AG09309 (cell line): ENCODE data around the gene CHP1.

ENCODE experiments used
- DNase-seq: peaks from one replicate; pipeline ENCODE4 v3.0.0-alpha.2; 2010; ENCODE audit warnings: low read depth
- H3K4me3 ChIP-seq: 2 replicates; pipeline ENCODE4 v1.5.1; 2011; ENCODE audit warnings: mild to moderate bottlenecking, low read depth, low read length, moderate library complexity; ENCODE audit not compliant: control insufficient read depth
- TF ChIP-seq, protein P1 (sequence below): IDR thresholded peaks from 2 replicates; pipeline ENCODE4 v1.5.1; 2011; ENCODE audit warnings: mild to moderate bottlenecking, low read depth, low read length, inconsistent platforms; ENCODE audit not compliant: insufficient read depth, control insufficient read depth; ENCODE audit errors: missing control alignments

Gene CHP1

DNA sequence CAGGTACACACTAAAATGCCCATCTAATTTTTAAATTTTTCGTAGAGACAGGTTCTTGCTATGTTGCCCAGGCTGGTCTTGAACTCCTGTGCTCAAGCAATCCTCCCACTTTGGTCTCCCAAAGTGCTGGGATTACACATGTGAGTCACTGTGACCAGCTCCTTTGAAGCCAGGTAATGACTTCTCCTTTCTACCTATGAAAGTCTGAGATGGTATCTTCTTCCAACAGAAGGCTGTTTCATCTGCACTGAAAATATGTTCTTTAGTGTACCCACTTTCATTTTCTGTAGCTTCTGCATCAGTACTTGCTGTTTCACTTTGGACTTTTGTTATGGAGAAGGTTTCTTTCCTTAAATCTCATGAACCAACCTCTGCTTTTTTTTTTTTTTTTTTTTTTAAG lies 92.5 kb downstream of the CHP1 start:
- TF ChIP-seq, protein P1, sequence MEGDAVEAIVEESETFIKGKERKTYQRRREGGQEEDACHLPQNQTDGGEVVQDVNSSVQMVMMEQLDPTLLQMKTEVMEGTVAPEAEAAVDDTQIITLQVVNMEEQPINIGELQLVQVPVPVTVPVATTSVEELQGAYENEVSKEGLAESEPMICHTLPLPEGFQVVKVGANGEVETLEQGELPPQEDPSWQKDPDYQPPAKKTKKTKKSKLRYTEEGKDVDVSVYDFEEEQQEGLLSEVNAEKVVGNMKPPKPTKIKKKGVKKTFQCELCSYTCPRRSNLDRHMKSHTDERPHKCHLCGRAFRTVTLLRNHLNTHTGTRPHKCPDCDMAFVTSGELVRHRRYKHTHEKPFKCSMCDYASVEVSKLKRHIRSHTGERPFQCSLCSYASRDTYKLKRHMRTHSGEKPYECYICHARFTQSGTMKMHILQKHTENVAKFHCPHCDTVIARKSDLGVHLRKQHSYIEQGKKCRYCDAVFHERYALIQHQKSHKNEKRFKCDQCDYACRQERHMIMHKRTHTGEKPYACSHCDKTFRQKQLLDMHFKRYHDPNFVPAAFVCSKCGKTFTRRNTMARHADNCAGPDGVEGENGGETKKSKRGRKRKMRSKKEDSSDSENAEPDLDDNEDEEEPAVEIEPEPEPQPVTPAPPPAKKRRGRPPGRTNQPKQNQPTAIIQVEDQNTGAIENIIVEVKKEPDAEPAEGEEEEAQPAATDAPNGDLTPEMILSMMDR, result no peak
- DNase-seq, result no peak
- no peak overlapping the region for H3K4me3 ChIP-seq

DNA sequence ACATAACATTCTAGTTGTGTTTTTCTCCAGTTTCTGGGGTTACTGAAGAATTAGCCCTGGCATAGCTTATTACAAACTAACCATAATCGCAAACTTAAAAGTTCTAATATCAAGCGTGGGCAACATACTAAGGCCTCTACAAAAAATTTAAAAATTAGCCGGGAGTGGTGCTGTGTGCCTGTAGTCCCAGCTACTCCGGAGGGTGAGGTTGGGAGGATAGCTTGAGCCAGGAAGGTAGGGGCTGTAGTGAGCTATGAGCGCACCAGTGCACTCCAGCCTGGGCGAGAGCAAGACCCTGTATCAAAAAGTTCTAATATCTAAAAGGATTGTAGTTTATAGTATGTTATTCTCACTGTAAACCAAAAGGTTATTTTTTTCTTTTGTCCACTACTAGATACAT lies 100.2 kb downstream of the CHP1 start:
- TF ChIP-seq, protein P1, result no peak
- DNase-seq, result no peak
- no peak overlapping the region; the same call in 1 of the 2 replicates for H3K4me3 ChIP-seq
